C4-2B (cell line): ENCODE measurements around the gene CA4.

Source experiments
- ZFX ChIP-seq: fragments of 450-650 bp; IDR thresholded peaks from 2 replicates; pipeline ENCODE4 v1.6.1; 2017
- TF ChIP-seq, protein P1 (sequence below): fragments of 450-650 bp; conservative IDR thresholded peaks from 2 replicates; pipeline ENCODE4 v1.5.1; 2017; ENCODE audit warnings: mild to moderate bottlenecking

DNA sequence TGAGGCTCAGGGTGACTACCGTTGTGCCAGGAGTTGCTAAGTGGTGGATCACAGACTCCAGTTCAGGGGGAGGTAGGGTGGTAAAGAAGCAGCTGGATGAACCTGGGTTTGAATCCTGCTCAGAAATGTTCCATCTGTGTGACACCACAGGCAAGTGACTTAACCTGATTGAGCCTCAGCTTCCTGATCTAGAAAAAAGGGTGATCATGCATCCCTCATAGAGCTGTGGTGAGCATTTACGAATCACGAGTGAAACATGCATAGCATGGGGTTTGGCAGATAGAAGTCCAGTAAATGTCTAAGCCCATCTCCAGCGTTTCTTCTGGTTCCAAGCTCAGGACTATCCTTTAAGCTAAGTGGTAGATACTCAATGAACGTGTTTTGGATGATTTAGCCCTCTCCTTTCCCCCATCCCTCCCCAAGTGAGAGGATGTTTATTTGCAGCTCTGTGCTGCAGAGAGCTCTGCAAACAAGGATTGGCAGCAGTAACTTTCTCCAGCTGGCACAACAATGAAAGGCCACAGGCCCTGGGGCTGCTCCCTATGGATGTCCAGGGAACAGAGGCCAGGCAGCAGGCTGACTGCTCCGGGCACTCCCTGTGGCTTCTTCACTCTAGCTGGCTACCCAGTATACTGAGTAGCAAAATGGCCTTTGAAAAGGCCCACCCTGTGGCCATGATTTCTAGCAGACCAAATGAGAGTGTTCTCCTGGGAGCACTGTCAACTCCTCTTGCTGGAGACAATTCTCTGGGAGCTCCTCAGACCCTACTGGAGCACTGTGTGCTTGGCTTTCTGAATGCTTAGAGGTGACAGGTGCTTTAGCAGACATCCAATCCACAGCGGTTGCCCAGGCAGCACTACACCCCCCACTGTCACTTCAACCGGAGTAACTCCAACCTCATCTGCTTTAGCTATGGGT, 21.3 kb downstream of the CA4 start:
- TF ChIP-seq, protein P1, sequence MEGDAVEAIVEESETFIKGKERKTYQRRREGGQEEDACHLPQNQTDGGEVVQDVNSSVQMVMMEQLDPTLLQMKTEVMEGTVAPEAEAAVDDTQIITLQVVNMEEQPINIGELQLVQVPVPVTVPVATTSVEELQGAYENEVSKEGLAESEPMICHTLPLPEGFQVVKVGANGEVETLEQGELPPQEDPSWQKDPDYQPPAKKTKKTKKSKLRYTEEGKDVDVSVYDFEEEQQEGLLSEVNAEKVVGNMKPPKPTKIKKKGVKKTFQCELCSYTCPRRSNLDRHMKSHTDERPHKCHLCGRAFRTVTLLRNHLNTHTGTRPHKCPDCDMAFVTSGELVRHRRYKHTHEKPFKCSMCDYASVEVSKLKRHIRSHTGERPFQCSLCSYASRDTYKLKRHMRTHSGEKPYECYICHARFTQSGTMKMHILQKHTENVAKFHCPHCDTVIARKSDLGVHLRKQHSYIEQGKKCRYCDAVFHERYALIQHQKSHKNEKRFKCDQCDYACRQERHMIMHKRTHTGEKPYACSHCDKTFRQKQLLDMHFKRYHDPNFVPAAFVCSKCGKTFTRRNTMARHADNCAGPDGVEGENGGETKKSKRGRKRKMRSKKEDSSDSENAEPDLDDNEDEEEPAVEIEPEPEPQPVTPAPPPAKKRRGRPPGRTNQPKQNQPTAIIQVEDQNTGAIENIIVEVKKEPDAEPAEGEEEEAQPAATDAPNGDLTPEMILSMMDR: no peak
- no peak for TF ChIP-seq ZFX
